HG03460 (cell line): ENCODE data around the gene NME7.
"Not testable (repeated sequence)": the region's sequence is repeated elsewhere in the genome, so short reads cannot be mapped to it uniquely, and the experiment has no call there.

ENCODE experiments used
- ATAC-seq: cut with Tn5 transposase; IDR thresholded peaks from one replicate; pipeline ENCODE4 v1.9.1; 2021; ENCODE audit not compliant: unreplicated experiment

NME7 gene

DNA sequence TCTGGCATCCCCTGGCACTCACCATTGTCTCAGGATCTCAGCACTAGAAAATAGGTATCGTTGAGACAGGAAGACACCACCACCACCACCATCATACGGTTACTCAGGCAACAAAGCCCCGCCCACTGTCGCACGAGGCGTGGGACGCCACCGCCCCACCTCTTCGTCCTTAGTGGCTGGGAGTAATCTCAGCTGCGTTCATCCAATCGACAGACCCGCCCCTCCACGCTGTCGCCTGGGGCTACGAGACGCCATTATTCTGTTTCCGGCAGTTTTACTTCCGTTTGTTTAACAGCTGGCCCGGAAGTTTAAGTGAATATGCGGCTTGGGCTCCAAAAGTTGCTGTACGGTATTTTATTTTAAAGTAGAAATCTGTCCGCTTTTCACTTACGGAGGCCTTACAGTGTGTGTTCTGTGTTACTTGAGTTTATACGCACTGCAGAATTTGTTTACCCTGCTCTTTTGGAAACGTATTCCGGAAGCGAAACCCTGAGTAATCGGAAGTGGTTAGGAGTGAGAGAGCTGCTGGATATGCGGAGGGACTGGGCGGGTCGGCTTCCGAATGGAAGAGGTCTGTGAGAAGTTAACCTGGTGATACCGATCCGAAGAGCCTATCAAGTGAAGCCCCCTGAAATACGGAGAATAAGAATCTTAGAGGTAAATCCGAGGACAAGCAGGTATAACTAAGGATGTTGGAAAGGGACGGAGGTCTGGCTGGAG lies at the start of gene NME7, which contains the start of gene BLZF1:
Gene NME7 (minus strand): TSS at position 112 of the 720 bp plus-strand sequence. CDS start 87 bp downstream, at position 25.
Gene BLZF1 (plus strand): TSS at position 510 of the 720 bp plus-strand sequence. CDS start 1,328 bp downstream, outside the sequence.
- peak; percentile 93 for ATAC-seq

DNA sequence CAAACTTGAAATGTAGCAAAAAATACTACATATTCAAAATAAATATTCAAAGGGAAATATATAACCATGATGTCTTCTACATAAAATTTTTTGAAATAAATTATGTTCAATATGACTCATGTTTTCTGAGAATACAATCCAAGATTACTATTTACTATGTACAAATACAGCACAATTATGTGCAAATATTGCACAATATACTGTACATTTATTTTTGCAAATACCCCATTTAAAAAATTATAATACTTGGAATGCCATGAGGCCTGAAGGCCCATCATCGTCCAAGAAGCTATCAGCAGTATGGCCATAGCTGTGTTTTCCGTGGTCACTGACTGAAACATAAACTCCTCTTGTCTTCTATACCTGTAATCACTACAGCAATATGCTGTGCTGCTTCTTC lies 47.4 kb upstream of the NME7 start:
- ATAC-seq: no peak

GRCh38 chr1:169408340-169408739 lies 40.7 kb upstream of the NME7 start:
- not testable (repeated sequence) for ATAC-seq

DNA sequence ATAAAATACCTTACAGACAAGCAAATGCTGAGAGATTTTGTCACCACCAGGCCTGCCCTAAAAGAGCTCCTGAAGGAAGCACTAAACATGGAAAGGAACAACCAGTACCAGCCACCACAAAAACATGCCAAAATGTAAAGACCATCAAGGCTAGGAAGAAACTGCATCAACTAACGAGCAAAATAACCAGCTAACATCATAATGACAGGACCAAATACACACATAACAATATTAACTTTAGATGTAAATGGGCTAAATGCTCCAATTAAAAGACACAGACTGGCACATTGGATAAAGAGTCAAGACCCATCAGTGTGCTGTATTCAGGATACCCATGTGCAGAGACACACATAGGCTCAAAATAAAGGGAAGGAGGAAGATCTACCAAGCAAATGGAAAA lies 35.0 kb upstream of the NME7 start:
- not testable (repeated sequence) for ATAC-seq

GRCh38 chr1:169395955-169396354 lies 28.4 kb upstream of the NME7 start:
- no peak for ATAC-seq

DNA sequence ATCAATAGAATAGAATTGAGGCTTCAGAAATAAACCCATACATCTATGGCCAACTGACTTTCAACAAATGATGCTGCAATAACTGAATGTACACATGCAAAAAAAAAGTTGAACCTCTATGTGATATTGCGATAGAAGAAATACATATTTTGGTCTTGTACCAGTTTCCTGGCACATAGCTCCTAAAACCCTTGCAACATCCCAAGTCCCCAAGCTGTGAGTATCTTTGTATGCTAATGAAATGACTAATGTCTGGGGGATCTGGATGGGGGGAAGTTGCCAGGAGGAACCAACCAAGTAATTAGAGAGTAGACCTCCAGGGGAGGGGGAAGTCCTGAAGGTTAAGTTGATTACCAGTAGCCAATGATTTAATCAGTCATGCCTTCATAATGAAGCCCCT lies 24.8 kb upstream of the NME7 start:
- no peak for ATAC-seq

DNA sequence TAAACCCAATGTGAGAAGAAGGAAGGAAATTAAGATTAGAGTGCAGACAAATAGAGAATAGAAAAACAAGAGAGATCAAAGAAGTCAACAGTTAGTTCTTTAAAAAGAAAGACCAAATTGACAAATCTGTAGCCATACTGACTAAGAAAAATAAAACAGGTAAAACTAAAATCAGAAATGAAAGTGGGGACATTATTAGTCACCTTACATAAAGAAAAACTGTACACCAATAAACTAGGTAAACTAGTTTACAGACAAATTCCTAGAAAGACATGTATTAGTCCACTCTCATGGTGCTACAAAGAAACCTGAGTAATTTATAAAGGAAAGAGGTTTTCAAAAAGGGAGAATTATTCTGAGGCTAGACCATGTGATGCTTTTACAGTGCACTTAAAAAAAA lies 22.7 kb upstream of the NME7 start:
- ATAC-seq: no peak

DNA sequence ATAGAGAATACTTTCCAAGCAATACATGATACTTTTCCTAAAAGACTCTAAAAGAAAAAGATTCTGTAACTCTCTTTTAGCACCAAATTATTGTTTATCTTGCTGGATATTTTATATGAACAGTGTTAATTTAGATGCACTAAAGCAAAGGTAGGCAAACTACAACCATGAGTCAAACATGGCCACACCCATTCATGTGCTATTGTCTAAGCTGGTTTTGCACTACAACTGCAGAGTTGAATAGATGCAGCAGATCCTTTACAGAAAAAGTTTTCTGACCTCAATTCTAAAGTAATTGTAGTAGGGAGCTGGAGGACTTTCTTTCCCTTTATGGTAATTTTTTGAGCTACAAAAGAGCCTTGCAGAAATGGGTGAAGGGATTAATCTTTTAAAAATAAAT lies 19.8 kb upstream of the NME7 start:
- ATAC-seq: no peak

GRCh38 chr1:169383449-169383848 lies 15.9 kb upstream of the NME7 start:
- ATAC-seq: no peak

DNA sequence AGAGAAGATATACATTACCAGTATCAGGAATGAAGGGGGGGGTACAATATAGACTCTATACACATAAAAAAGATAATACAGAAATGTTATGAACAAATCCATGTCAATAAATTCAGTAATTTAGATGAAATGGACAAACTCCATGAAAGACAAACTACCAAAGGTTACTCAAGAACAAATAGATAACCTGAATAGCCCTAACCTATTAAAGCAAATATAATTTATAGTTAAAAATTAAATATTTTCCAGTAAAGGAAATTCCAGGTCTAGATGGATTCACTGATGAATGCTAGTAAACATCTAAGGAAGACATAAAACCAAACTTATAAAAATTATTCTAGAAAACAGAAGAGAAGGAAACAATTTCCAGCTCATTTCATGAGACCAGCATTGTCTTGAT lies 13.6 kb upstream of the NME7 start:
- no peak for ATAC-seq

DNA sequence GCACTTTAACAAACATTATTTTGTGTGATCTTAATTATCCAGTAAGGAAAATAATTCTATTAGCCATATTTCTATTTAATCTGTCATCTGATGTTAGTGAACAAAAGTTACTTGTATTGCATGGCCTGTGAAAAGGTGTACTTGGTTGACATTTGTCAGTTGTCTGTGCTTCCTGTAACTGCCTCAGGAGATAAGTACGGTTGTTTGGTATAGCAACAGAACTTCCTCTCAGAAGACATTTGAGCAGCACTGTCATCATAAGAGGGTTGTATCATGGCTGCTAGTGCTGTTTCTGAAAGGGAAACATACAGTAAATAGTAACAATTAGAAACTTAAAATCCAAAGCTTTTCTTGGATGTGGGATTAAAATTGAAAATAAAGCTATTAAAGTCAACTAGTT lies 3.8 kb upstream of the NME7 start:
- ATAC-seq: no peak

DNA sequence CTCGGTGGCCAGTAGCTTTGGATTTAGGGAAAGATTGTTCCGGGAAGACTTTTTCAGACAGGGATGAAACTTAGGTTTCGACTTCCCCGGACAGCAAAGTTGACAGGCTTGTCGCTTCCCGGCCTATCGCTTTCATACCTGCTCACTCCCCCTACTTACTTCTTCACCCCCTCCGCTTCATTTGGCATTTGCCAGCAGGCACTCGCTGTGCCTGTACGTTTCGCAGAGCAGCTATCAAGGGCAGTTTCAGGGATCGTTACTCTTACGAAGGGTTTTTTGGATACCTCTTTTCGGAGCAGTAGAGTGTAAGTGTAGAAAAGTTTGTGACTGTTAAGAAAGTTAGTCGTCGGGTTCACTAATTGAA lies 791 bp upstream of the NME7 start:
- no peak for ATAC-seq

DNA sequence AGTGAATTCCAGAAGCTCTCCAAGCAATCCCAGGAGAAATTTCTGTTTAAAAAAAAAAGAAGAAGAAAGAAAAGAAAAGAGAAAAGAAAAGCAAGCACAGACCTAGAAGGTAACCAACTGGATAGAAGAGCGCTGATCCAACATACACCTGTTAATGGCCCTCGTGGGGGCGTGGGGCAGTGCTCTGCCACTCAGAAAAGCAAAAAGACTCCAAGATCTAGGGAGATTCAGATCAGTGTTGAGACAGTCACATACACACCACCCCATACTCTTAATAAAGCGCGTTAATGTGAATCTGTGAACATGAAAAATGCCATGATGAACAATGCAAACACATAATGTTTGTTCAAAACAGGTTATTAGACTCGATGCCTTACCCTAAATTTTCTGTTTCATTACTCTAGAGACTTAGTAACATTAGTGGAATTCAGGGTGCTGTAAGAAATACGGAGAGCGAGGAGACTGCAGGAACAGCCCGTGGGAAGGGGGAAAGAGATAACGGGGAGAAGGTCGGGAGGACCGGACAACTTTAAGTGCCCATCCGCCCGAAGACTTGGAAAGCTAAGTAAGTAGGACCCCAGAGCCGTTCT lies 406 bp downstream of the NME7 start:
- ATAC-seq: no peak

DNA sequence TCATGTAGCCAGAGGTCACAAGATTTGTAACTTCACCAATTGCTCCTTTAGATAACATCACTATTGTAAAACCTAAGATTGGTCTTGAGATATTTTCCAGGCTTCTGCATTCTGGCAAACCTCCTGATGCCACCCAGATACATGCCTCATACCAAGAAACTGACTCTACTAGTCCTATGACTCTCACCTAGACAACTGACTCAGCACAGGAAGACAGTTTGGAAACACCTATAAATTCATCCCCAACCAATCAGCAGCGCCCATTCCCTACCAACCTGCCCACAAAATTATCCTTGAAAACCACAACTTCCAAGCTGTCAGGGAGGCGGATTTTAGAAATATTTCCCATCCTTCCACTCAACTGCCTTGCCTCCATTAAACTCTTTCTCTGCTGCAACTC lies 2.6 kb downstream of the NME7 start:
- no peak for ATAC-seq

- peak; percentile 25 for ATAC-seq
Measured at GRCh38 chr1:169363046-169363730, 4.4 kb downstream of the NME7 start.

GRCh38 chr1:169361281-169361680 lies 6.3 kb downstream of the NME7 start:
- ATAC-seq: no peak

DNA sequence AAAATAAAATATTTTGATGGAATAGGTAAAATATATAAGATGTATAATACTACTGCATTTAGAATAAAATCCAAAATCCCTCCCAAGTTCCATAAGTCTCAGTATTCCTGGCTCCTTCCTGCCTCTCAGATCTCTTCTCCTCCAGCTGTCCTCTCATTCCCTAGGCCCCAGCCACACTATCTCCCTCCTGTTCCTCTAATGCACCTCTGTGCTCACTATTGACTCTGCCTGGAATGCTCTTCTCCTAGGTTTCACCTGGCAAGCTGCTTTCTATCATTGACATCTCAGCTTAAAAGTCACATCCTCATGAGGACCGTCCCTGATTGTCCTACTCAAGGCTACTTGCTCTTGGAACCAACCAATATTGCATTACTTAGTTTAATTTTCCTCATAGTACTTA lies 7.2 kb downstream of the NME7 start:
- ATAC-seq: no peak

- ATAC-seq: no peak
Measured at GRCh38 chr1:169348383-169349036, 19.1 kb downstream of the NME7 start.

- no peak for ATAC-seq
Measured at GRCh38 chr1:169347688-169348382, 19.8 kb downstream of the NME7 start.

DNA sequence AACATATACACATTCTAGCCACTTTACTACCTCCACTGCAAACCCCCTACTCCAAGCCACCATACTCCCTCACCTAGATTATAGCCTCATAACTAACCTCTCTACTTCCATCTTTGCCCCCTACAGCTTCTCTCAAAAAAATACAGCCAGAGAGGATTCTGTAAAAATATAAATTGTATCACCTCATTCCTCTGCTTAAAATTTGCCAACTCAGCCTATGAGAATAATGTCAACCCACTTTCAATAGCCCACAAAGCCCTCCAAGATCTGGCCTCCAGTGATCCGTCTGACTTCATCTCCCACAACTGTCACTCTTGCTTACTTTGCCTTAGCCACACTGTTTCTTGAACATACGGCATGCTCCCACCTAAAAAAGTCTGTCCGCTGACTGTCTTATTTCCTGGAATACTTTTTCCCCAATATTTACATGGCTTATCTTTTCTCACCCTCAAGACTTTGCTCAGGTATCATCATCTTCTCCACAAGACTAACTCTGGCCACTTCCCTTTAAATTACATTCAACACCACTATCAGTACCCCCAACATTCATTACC lies 21.5 kb downstream of the NME7 start:
- ATAC-seq: no peak

GRCh38 chr1:169345511-169345910 lies 22.1 kb downstream of the NME7 start:
- no peak for ATAC-seq
